Measurements from ENCODE around the gene MTAP.

Gene MTAP

GRCh38 chr9:21806644-21807043 is 4.2 kb downstream of the MTAP start:
- no peak for DNase-seq

- no peak for DNase-seq
These were observed 8.0 kb downstream of the MTAP start for GRCh38 chr9:21810388-21810787.

GRCh38 chr9:21810881-21811280 is 8.4 kb downstream of the MTAP start:
- DNase-seq: no peak

- DNase-seq: no peak
These were observed 9.5 kb downstream of the MTAP start for GRCh38 chr9:21811914-21812313.

GRCh38 chr9:21812415-21812814 is 10.0 kb downstream of the MTAP start:
- no peak for DNase-seq

GRCh38 chr9:21812946-21813568 is 10.6 kb downstream of the MTAP start:
- peak; percentile 68 to 75 for DNase-seq

- DNase-seq: peak; percentile 48 to 58
These were observed 11.4 kb downstream of the MTAP start for GRCh38 chr9:21813575-21814473.

- DNase-seq: no peak
These were observed 13.2 kb downstream of the MTAP start for GRCh38 chr9:21815643-21816042.

- DNase-seq: no peak
These were observed 14.7 kb downstream of the MTAP start for GRCh38 chr9:21817176-21817575.

GRCh38 chr9:21825637-21826036 is 23.2 kb downstream of the MTAP start:
- no peak for DNase-seq

GRCh38 chr9:21828853-21829410 is 26.5 kb downstream of the MTAP start:
- no peak for DNase-seq

- no peak for DNase-seq
These were observed 28.2 kb downstream of the MTAP start for GRCh38 chr9:21830589-21830988.

- DNase-seq: peak; percentile 27 to 30
These were observed 29.5 kb downstream of the MTAP start for GRCh38 chr9:21831841-21832509.

- DNase-seq: no peak
These were observed 30.8 kb downstream of the MTAP start for GRCh38 chr9:21833090-21833801.

GRCh38 chr9:21835121-21835520 is 32.7 kb downstream of the MTAP start:
- DNase-seq: no peak

GRCh38 chr9:21836437-21837161 is 34.2 kb downstream of the MTAP start:
- no peak for DNase-seq

GRCh38 chr9:21837501-21837900 is 35.1 kb downstream of the MTAP start:
- no peak for DNase-seq

- DNase-seq: no peak
These were observed 38.2 kb downstream of the MTAP start for GRCh38 chr9:21840647-21841046.

GRCh38 chr9:21841133-21841532 is 38.7 kb downstream of the MTAP start:
- no peak for DNase-seq

- no peak for DNase-seq
These were observed 46.2 kb downstream of the MTAP start for GRCh38 chr9:21848615-21849014.

- no peak for DNase-seq
These were observed 50.3 kb downstream of the MTAP start for GRCh38 chr9:21852754-21853153.

- DNase-seq: no peak
These were observed 51.0 kb downstream of the MTAP start for GRCh38 chr9:21853414-21853813.

Measured in stimulated activated CD4-positive, alpha-beta T cell treated with anti-CD3 and anti-CD28 coated beads, Interleukin-2, amount 100 ng/mL, for 24 hours (primary cell).